ENCODE results near the gene FOXK1.
"Not testable (repeated sequence)": the region's sequence is repeated elsewhere in the genome, so short reads cannot be mapped to it uniquely, and the experiment has no call there.

FOXK1 gene

DNA sequence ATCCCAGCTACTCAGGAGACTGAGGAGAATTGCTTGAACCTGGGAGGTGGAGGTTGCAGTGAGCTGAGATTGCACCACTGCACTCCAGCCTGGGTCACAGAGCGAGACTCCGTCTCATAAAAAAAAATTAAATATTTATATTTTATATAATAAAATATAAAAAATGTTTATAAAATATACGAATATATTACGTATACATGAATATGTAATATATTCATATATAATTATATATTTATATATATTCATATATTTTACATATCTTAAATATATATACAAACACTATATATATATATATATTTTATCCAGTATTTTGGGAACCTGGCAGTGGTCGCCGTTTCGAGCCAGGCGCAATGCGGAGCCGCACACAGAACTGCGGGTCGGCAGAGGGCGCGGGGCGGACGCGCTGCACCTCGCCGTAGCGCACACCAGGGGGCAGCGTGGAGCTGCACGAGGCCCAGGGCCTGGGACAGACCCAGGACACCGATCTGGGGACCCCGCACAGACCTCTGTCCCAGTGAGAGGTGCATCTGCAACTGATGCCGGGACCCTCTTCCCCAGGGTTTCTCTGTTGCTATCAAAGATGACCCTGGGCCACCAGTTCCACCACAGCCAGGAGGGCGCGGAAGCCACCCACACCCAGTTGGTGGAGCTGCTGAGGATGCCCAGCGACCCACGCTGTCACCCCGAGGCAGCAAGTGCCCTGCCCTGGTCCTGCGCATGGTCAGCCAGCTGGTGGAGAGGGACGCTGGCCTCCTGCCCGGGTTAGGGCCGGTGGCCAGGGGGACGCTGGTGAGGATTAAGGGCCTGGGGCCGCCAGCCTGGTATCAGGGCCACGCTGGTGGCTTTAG, 116.0 kb downstream of the FOXK1 start:
- Histone ChIP-seq H3K27ac (ENCODE audit: low read depth, low read length) (no peak overlapping the region), H3K9ac (ENCODE audit: low read length) (no peak overlapping the region), H3K4me1 (ENCODE audit: control insufficient read depth, insufficient read depth, low read length) (peaks cover 7% of the 10 kb centered on the region; the same call in 1 of the 2 replicates), H3K9me3 (ENCODE audit: control insufficient read depth, insufficient read depth, low read depth, low read length) (no peaks in the 10 kb centered on the region), H3K36me3 (ENCODE audit: control insufficient read depth, insufficient read depth, low read length) (no peaks in the 10 kb centered on the region; the same call in 1 of the 2 replicates), H3K4me3 (ENCODE audit: low read depth, low read length) (no peak overlapping the region), H3K27me3 (ENCODE audit: control insufficient read depth, insufficient read depth, low read length) (no peaks in the 10 kb centered on the region)

DNA sequence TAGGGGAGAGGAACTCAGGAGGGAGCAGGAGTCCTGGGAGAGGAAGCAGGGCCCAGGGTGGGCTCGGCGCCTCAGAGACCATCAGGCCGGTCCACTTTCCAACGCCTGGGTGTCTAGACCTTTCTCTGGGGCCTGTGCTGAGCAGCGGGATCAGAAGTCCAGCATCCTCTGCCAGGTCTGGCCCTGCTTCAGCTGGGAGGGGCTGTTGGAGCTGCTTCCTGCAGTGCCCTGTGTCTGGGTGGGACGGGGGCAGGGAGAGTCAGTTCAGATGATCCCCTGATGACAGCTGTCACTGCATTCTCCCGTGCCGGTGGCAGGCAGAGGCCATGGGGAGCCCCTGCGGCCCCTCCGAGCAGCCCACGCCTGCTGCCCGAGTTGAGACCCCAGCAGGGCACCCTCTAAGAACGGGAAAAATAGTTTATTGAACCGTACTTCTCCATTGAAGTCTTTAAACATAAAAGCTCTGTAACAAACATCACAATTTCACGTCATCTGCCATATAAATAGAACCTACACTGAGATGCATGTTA, 116.7 kb downstream of the FOXK1 start:
- no peaks in the 10 kb centered on the region for H3K27me3 ChIP-seq (ENCODE audit: control insufficient read depth, insufficient read depth, low read length)
- H3K9me3 ChIP-seq (ENCODE audit: control insufficient read depth, insufficient read depth, low read depth, low read length) = no peaks in the 10 kb centered on the region
- H3K27ac ChIP-seq (ENCODE audit: low read depth, low read length) = no peak overlapping the region

DNA sequence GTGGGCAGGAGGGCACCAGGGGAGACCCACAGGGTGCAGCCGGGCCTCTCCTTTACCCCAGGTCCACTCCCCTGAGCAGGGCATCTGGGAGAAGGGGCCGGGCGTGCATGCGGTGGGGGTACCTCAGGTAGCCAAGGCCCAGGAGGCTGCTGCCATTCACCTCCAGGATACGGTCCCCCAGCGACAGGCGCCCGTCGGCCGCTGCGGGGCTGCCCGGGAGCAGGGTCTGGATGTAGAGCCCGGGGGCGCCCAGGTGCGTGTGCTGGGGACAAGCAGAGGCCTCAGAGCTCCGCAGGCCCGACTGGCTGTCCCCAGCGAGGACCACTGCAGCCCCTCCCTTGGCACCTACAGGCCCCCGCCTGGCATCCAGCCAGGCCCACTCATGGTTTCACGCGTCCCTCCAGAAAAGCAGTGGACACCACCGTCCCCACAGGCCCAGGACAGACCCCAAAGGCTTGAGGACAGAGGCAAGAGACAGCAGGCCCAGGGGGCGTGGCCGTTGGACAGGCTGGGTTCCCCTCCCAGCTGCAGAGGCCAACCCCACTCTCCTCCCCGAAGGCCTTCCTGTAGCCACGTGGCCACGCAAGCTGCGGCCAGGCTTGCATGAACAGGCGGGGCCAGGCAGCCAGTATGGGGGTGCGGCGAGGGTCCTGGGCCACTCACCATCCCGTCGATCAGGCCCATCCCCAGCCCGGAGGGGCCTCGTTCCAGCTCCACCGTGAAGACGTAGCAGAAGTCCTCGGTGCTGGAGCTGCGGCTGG, 117.6 kb downstream of the FOXK1 start:
- peaks cover 10% of the 10 kb centered on the region for H3K4me1 ChIP-seq (ENCODE audit: control insufficient read depth, insufficient read depth, low read length)
- no peaks in the 10 kb centered on the region for H3K36me3 ChIP-seq (ENCODE audit: control insufficient read depth, insufficient read depth, low read length)
- no peaks in the 10 kb centered on the region for H3K27me3 ChIP-seq (ENCODE audit: control insufficient read depth, insufficient read depth, low read length)
- H3K27ac ChIP-seq (ENCODE audit: low read depth, low read length) = no peak overlapping the region
- H3K4me3 ChIP-seq (ENCODE audit: low read depth, low read length) = no peak overlapping the region
- H3K9me3 ChIP-seq (ENCODE audit: control insufficient read depth, insufficient read depth, low read depth, low read length) = no peaks in the 10 kb centered on the region
- no peak overlapping the region for H3K9ac ChIP-seq (ENCODE audit: low read length)

More for the DNA sequence above, 116.7 kb downstream of the FOXK1 start:
- no peaks in the 10 kb centered on the region; the same call in 1 of the 2 replicates for H3K36me3 ChIP-seq (ENCODE audit: control insufficient read depth, insufficient read depth, low read length)
- H3K4me1 ChIP-seq (ENCODE audit: control insufficient read depth, insufficient read depth, low read length) = peaks cover 10% of the 10 kb centered on the region
- H3K4me3 ChIP-seq (ENCODE audit: low read depth, low read length) = no peak overlapping the region
- H3K9ac ChIP-seq (ENCODE audit: low read length) = no peak overlapping the region

DNA sequence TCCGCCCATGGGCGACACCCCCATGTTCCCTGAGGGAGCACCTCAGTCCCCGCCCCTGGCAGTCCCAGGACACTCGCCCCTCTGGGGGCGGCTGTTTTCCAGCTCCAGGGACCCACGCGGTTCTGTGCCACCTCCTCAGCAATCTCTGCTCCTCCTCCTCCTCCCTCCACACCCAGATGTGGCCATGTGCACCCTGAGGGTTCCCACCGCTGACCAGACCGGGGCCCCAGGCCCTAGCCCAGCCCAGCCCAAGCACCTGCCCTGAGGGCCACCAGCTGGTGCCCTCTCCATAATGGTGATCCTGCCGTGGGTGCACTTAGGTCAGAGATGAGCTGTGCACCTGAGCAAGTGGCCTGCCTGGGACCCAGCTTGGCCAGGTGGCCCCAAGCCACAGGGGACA, 118.4 kb downstream of the FOXK1 start:
- H3K9me3 ChIP-seq (ENCODE audit: control insufficient read depth, insufficient read depth, low read depth, low read length) = no peaks in the 10 kb centered on the region
- no peak overlapping the region for H3K9ac ChIP-seq (ENCODE audit: low read length)
- no peaks in the 10 kb centered on the region for H3K27me3 ChIP-seq (ENCODE audit: control insufficient read depth, insufficient read depth, low read length)
- peaks cover 6% of the 10 kb centered on the region for H3K4me1 ChIP-seq (ENCODE audit: control insufficient read depth, insufficient read depth, low read length)
- no peak overlapping the region for H3K27ac ChIP-seq (ENCODE audit: low read depth, low read length)
- no peak overlapping the region for H3K4me3 ChIP-seq (ENCODE audit: low read depth, low read length)
- no peaks in the 10 kb centered on the region for H3K36me3 ChIP-seq (ENCODE audit: control insufficient read depth, insufficient read depth, low read length)

DNA sequence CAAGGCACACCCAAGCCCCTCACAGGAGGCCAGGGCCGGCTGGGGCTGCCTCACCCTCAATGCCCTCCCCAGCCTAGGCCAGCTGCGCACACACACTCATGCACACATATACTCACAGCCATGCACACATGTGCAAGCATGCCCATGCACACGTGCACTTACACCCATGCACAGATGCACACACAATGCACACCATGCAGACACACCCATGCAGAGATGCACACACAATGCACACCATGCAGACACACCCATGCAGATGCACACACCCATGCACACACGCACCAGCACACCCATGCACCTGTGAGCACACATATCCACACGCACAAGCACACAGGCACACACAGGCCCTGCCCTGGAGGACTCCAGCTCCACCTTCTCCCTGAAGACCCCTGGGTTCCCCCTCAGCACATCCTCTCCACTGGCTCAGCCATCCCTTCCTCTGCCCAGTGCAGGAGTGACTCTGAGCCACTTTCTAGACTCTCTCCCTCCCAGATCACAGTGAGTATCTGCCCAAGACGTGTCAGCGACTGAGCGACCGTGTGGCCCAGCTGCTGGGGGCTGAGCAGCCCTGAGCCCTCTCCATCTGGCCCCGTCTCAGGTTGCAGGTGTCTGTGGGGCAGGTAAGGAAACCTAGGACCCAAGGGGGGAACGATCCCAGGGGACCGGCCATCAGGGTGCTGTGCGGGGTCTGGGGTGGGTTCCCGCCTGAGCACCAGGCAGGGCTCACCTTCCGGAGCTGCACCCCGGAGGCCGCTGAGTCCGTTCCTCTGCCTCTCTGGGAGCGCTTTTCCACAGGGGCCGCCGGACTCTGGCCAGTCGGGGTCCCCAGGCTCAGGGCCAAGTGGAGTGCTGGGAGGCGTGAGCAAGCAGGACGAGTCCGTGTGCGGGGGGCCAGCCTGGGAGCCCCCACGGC, 119.1 kb downstream of the FOXK1 start:
- Histone ChIP-seq H3K27me3 (ENCODE audit: control insufficient read depth, insufficient read depth, low read length) (no peaks in the 10 kb centered on the region), H3K9ac (ENCODE audit: low read length) (no peak overlapping the region), H3K9me3 (ENCODE audit: control insufficient read depth, insufficient read depth, low read depth, low read length) (no peaks in the 10 kb centered on the region), H3K4me1 (ENCODE audit: control insufficient read depth, insufficient read depth, low read length) (peaks cover 6% of the 10 kb centered on the region), H3K27ac (ENCODE audit: low read depth, low read length) (no peak overlapping the region), H3K4me3 (ENCODE audit: low read depth, low read length) (no peak overlapping the region), H3K36me3 (ENCODE audit: control insufficient read depth, insufficient read depth, low read length) (no peaks in the 10 kb centered on the region)

DNA sequence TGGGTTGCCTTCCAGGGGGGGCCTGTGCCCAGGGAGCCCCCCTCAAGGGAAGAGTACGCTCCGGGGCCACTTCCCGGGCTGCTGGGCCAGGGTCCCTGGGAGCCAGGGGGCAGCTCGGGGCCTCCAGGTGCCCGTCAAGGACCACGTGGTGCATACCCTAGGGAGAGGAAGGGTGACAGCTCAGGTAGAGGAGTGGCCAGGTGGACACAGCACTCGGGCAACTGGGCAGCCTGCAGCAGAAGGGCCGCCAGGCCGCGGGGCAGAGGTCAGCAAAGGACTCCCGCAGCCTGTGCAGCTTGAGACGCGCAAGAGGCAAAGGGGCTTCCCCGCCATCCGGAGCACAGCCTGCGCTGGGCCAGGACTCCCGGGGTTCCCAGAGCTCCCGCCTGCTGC, 119.7 kb downstream of the FOXK1 start:
- H3K4me1 ChIP-seq (ENCODE audit: control insufficient read depth, insufficient read depth, low read length) = peaks cover 6% of the 10 kb centered on the region

DNA sequence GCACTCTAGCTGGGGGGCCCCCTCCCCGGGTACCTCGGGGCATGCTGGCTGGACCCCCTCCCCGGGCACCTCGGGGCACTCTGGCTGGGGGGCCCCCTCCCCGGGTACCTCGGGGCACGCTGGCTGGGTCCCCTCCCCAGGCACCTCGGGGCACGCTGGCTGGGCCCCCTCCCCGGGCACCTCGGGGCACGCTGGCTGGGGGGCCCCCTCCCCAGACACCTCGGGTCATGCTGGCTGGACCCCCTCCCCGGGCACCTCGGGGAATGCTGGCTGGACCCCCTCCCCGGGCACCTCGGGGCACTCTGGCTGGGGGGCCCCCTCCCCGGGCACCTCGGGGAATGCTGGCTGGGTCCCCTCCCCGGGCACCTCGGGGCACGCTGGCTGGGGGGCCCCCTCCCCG, 120.5 kb downstream of the FOXK1 start:
- H3K27me3 ChIP-seq (ENCODE audit: control insufficient read depth, insufficient read depth, low read length); H3K9me3 ChIP-seq (ENCODE audit: control insufficient read depth, insufficient read depth, low read depth, low read length); H3K9ac ChIP-seq (ENCODE audit: low read length); H3K27ac ChIP-seq (ENCODE audit: low read depth, low read length); H3K4me3 ChIP-seq (ENCODE audit: low read depth, low read length); H3K4me1 ChIP-seq (ENCODE audit: control insufficient read depth, insufficient read depth, low read length); H3K36me3 ChIP-seq (ENCODE audit: control insufficient read depth, insufficient read depth, low read length): not testable (repeated sequence)

More for the DNA sequence above, 119.7 kb downstream of the FOXK1 start:
- H3K27me3 ChIP-seq (ENCODE audit: control insufficient read depth, insufficient read depth, low read length) = no peaks in the 10 kb centered on the region
- no peaks in the 10 kb centered on the region for H3K36me3 ChIP-seq (ENCODE audit: control insufficient read depth, insufficient read depth, low read length)
- H3K9ac ChIP-seq (ENCODE audit: low read length) = no peak overlapping the region
- no peaks in the 10 kb centered on the region for H3K9me3 ChIP-seq (ENCODE audit: control insufficient read depth, insufficient read depth, low read depth, low read length)
- H3K27ac ChIP-seq (ENCODE audit: low read depth, low read length) = no peak overlapping the region
- no peak overlapping the region for H3K4me3 ChIP-seq (ENCODE audit: low read depth, low read length)

DNA sequence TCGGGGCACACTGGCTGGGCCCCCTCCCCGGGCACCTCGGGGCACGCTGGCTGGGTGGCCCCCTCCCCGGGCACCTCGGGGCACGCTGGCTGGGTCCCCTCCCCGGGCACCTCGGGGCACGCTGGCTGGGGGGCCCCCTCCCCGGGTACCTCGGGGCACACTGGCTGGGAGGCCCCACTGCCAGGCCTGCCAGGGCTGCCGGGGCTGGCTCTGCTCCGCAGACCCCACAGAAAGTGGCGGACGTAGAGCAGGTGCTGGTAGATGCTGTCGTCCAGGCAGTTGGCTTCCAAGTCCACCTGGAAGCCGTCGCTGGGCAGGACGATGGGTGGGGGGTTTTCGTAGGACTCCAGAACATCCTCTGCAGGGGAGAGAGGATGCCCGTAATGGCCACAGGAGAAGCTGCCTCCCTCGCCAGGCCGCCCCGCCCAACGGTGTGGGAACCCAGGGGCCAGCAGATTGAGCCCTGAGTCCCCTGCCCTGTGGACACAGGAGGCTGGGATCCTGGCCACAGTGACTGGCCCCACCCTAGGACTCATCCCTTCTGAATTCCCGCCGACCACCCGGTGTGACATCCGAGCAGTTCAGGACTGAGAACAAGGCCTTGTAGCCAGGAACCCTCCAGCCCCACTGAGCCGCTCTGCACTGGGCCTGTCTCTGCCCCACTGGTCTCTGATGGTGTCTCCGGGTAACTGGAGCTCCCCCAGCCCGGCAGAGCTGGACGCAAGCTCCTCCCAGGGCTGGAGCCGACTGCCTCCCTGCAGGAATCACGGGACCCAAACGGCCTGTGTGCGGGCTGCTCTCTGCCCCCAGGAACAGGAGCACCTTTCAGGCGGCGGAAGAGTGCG, 121.5 kb downstream of the FOXK1 start:
- H3K4me1 ChIP-seq (ENCODE audit: control insufficient read depth, insufficient read depth, low read length) = peaks cover 6% of the 10 kb centered on the region
- no peaks in the 10 kb centered on the region for H3K9me3 ChIP-seq (ENCODE audit: control insufficient read depth, insufficient read depth, low read depth, low read length)
- H3K27me3 ChIP-seq (ENCODE audit: control insufficient read depth, insufficient read depth, low read length) = no peaks in the 10 kb centered on the region
- no peak overlapping the region for H3K9ac ChIP-seq (ENCODE audit: low read length)
- no peak overlapping the region for H3K4me3 ChIP-seq (ENCODE audit: low read depth, low read length)
- H3K36me3 ChIP-seq (ENCODE audit: control insufficient read depth, insufficient read depth, low read length) = no peaks in the 10 kb centered on the region
- no peak overlapping the region for H3K27ac ChIP-seq (ENCODE audit: low read depth, low read length)

DNA sequence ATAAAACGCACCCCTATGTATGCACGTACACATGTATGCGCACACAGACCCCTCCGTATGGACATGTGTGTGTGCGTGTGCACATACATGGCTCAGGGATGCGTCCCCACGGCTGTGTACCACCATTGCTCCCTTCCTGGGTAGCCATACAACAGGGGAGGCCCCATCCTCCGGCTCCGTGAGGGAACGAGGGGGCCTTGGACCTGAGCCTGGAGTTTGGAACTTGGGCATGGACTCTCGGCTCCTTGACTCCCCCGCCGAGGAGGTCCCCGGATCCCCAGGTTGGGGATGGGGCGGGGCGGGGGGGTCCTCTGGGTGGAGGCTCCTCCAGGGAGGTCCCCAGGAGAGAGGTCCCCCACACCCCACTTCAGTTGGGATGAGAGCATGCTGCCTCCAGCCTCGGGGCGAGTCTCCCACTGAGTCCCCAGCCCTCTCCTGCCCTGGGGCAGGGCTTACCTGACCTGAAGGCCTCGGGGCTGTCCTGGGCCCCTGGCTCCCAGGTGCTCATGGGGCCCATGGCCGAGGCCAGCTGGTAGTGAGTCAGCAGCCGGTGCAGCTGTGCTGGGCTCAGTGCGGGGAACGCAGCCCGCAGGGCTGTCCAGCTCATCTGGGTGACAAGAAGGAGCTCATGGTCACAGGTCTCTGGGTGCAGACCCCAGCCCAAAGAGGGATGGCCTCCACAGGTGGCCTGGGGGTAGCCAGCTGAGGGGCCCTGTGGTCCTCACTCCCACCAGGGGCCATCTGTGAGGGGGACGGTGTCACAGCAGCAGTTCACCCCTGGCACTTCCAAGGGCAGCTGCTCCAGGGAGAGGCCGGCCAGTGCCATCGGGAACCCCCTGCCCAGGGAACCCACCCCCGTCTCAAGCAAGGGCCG, 123.3 kb downstream of the FOXK1 start:
- Histone ChIP-seq H3K4me3 (ENCODE audit: low read depth, low read length) (no peak overlapping the region), H3K9ac (ENCODE audit: low read length) (no peak overlapping the region), H3K4me1 (ENCODE audit: control insufficient read depth, insufficient read depth, low read length) (peaks cover 6% of the 10 kb centered on the region)

More for the DNA sequence above, 123.3 kb downstream of the FOXK1 start:
- no peak overlapping the region for H3K27ac ChIP-seq (ENCODE audit: low read depth, low read length)
- no peaks in the 10 kb centered on the region for H3K9me3 ChIP-seq (ENCODE audit: control insufficient read depth, insufficient read depth, low read depth, low read length)
- no peaks in the 10 kb centered on the region for H3K27me3 ChIP-seq (ENCODE audit: control insufficient read depth, insufficient read depth, low read length)
- H3K36me3 ChIP-seq (ENCODE audit: control insufficient read depth, insufficient read depth, low read length) = no peaks in the 10 kb centered on the region
